ENCODE measurements around the gene ARL5C.

Gene ARL5C

GRCh38 chr17:39165841-39166349 lies at the start of gene ARL5C:
Gene ARL5C (minus strand): TSS chr17:39166161. CDS start chr17:39165760, 401 bp downstream.
- no peak for FAIRE-seq

DNA sequence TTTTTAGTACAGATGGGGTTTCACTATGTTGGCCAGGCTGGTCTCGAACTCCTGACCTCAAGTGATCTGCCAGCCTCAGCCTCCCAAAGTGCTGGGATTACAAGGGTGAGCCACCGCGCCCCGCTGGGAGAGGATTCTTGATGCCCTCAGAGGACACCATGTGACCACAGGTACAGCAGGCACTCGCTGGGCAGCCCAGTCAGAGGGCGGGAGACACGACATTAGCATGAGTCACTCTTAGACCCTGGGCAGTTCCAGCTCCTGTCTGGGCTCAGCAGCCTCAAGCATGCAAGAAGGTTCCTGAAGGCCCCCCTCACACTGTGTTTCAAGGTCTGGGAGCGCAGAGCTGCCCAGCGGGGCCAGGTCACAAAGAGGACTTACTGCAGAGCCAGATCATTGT lies 47.9 kb upstream of the ARL5C start:
- no peak for DNase-seq (ENCODE audit: insufficient read length, low spot score)
- no peak for FAIRE-seq

More at GRCh38 chr17:39165841-39166349, at the start of gene ARL5C:
- no peak for DNase-seq (ENCODE audit: insufficient read length, low spot score)

DNA sequence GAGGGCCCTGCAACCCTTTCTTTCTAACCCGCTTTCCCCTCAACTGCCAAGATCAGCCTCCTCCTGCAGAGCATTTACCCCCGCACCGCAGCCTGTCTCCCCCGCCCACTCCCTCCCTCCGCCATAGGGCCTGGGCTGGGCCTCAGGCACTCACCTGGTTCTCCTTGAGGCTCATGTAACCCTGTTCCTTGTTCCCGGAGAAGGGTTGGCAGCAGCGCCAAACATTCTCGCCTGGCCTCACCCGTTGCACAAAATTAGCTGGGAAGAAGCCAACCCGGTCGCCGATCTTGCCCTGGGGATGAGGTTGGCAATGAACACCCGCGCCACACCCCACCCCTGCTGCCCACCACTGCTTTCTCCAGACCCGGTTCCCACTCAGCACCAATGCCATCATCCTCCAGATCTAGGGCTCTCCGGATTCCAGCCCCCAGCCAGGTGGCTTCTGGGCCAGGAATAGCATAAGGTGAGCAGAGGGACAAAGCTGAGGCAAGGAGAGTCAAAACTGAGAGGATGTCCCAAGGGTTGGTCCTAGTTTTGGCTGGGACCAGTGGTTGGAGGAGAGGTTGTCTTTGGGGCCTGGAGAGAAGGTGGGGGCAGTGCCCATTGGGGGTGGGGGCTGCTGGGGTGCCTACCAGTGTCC lies 47.0 kb upstream of the ARL5C start:
- no peak for DNase-seq (ENCODE audit: insufficient read length, low spot score)
- FAIRE-seq, result peak; percentile 66

DNA sequence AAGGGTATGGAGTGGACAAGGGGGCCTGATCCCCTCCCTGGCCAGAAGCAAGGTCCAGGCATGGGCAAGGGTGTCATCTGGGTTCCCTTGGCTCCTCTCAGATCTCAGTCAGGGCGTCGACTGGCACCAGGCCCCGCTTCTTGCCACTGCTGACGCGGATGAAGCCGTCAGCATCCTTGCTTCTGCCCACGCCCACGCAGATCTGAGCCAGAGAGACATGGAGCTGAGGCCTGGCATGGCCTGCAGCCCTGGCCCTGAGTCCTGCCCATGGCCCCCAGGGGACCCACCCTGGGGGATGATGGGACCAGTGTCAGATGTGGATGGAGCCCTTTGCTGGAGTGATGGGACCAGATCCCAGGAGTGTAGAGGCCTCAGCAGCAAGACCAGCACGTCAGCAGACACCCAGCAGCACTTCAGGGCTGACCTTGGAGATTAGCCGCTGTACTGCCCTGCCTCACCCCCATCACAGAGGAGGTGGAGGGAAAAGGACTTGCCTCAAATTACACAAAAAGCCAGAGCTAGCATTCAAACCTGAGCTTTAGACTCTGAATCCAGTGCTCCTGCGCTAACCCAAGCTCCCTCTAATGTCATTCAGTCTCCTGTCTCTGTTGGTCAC lies 46.3 kb upstream of the ARL5C start:
- FAIRE-seq, result no peak
- no peak for DNase-seq (ENCODE audit: insufficient read length, low spot score)

DNA sequence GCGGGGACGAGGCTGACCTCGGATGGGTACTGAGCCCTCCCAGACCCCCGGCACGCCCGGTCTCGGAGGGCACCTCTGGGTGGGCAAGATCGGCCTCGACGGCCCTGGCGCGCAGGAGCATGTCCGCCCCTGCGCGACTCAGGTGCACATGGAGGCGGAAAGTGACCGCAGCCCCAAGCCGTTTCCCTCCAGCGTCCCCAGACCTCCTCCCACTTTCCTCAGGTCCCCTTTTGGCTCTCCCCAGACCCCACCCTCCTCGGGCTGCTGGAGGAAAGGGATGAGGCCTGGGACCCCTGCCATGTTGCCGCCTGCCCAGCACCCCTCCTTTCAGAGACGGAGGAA lies 44.1 kb upstream of the ARL5C start:
- no peak for FAIRE-seq

DNA sequence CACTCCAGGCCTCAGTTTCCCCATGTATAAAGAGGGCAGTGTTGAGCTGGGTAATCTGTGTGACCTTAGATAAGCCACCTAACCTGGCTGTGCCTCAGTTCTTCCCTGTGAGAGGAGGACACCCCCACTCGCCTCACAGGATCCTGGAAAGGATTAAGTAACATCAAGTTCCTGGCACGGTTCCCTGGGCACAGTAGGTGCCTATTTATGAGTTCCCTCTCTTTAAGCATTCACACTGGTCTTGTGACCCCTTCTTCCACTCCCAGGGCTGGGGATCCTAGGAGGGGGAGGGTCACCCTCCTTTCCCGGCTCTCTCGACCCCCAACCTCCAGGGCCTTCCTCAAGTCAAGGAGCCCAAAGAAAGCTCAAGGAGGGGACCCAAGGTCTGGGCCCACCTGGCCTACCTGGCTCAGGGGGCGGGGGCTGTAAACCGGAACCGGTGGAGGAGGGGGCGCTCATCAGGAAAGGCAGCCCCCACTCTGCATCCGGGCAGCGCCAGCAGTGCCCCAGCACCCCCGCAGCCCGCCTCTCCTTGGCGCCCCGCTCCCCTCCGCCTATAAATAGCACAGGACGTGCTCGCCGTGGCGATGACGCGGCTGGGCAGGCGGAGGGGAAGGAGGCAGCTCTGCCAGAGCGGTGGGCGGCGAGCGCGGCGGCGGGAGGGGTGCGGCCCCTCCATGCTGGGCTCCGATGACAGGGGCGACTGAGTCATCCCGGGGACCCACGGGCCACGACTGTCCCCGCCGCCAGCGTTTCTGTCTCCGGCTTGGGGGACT lies 43.5 kb upstream of the ARL5C start:
- peak; percentile 96 for FAIRE-seq
- DNase-seq (ENCODE audit: insufficient read length, low spot score), result no peak

More for the DNA sequence above, 44.1 kb upstream of the ARL5C start:
- no peak for DNase-seq (ENCODE audit: insufficient read length, low spot score)

DNA sequence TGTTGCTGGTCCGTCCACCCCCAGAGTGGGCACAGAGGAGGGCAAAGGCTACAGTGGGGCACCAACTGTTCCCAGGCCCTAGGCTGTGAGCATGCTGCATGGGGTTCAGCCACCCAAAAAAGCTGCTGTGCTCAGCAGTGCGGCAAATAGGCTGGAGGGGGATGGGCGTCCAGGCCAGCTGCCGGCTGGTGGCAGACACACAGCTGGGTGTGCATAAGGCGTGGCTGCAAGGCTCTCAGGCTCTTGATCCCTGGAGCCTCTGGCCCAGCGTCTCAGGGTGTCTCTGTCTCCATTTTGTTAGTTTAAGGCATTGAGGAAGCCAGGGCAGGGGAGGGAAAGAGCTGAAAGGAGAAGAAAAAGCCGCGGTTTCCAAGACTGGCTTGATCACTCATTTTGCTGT lies 42.9 kb upstream of the ARL5C start:
- FAIRE-seq (peak; percentile 76), DNase-seq (ENCODE audit: insufficient read length, low spot score) (no peak)

DNA sequence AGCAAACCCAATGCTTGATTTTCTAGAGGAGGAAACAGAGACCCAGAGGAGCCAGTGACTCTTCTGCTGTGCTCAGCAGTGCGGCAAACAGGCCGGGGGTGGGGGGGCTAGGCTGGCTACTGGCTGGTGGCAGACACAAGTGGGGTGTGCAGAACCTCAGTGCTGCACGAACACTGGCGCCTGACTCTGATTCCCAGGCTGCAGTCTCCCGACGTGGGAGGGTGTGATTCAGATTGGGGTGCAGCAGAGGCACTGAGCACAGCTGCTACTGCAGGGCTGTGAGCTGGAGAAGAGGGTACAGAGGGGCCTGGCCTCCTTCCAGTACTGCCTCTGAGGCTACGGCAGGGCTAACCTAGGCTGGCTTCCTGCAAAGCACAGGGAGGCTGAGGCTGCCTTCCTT lies 42.2 kb upstream of the ARL5C start:
- FAIRE-seq, result no peak
- DNase-seq (ENCODE audit: insufficient read length, low spot score), result no peak

GRCh38 chr17:39205112-39205526 lies 39.2 kb upstream of the ARL5C start:
- DNase-seq (ENCODE audit: insufficient read length, low spot score) (no peak), FAIRE-seq (no peak)

- FAIRE-seq (no peak), DNase-seq (ENCODE audit: insufficient read length, low spot score) (no peak)
Observed at GRCh38 chr17:39204245-39204644, 38.3 kb upstream of the ARL5C start.

DNA sequence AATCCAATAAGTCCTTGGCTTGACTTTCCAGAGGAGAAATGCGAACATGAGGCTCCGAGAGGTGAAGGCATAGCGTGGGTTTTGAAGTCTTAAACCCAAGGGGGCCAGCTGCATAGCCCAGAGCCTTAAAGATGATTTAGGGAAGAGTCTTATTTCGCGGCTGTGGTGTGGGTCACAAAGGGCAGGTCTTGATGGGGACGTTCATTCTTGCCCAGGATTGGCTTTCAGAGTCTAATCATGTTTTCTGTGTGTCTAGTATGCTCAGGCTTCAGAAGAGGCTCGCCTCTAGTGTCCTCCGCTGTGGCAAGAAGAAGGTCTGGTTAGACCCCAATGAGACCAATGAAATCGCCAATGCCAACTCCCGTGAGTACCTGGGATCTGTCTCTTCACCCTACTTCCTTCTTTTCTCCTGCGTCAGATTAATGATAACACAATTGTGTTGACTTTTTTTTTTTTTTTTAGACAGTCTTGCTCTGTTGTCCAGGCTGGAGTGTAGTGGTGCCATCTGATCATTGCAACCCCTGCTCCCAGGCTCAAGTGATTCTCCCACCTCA lies 35.1 kb upstream of the ARL5C start:
- no peak for FAIRE-seq

GRCh38 chr17:39200070-39200879 lies 34.3 kb upstream of the ARL5C start, which contains the start of gene RPL19:
Gene RPL19 (plus strand): TSS chr17:39200283. CDS start chr17:39200345, 62 bp downstream.
- FAIRE-seq (no peak), DNase-seq (ENCODE audit: insufficient read length, low spot score) (peak; percentile 82)

More for the DNA sequence above, 35.1 kb upstream of the ARL5C start:
- DNase-seq (ENCODE audit: insufficient read length, low spot score), result no peak

DNA sequence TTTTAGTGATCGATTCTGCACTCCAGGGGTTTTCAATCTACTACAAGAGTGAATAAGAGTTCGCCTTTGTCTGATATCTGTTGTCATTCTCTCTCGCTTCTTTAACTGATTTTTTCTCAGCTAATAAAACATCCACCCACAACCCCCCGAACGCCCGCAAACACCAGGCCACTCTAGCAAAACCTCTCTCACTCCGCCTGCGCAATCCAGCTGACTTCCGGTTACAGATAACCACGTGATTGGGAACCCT lies 33.8 kb upstream of the ARL5C start:
- DNase-seq (ENCODE audit: insufficient read length, low spot score), result peak; percentile 98
- FAIRE-seq, result peak; percentile 72

- FAIRE-seq (no peak), DNase-seq (ENCODE audit: insufficient read length, low spot score) (no peak)
Observed at GRCh38 chr17:39198186-39198566, 32.2 kb upstream of the ARL5C start.

- FAIRE-seq (peak; percentile 86), DNase-seq (ENCODE audit: insufficient read length, low spot score) (peak; percentile 89)
Observed at GRCh38 chr17:39197380-39198185, 31.6 kb upstream of the ARL5C start, which contains the start of gene CACNB1. Gene CACNB1 (minus strand): TSS chr17:39197669. CDS start chr17:39197495, 174 bp downstream.

GRCh38 chr17:39196808-39197291 lies 30.9 kb upstream of the ARL5C start:
- FAIRE-seq, result peak; percentile 72
- peak; percentile 85 for DNase-seq (ENCODE audit: insufficient read length, low spot score)

DNA sequence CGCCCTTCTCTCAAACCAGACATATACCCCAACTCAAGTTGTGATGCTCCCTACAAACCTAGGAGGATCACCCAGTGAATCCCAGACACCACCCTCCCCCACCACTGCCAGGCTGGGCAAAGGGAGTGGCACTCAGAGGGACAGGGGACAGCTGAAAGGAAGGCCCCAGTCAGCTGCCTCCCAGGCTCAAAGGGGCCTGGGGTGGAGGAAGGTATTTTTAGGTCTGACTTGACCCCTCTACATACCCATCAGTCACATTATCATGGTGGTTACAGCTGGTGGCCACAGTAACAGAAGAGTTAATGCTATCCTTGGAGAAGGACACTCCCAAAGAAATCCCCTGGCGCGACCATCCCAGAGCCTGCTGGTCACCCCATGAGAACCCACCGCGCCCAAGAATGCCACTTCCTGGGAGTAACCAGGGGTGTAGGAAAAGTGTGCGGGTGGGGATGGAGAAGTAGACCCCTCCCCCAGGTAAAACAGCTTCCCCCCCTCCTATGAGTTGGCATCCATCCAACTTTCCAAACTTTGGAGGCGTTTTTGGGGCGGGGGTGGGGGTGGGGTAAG lies 30.4 kb upstream of the ARL5C start:
- DNase-seq (ENCODE audit: insufficient read length, low spot score) (peak; percentile 45), FAIRE-seq (no peak)

GRCh38 chr17:39195568-39196160 lies 29.7 kb upstream of the ARL5C start:
- DNase-seq (ENCODE audit: insufficient read length, low spot score), result no peak
- no peak for FAIRE-seq

GRCh38 chr17:39194985-39195524 lies 29.1 kb upstream of the ARL5C start:
- DNase-seq (ENCODE audit: insufficient read length, low spot score) (no peak), FAIRE-seq (no peak)
